Left ventricle myocardium inferior (tissue), 1 donor: ENCODE measurements around the gene ISYNA1. TPM values are rescaled to one million over a fixed set of nuclear protein-coding genes. Genes with fewer than 3 reads are reported as not detected.

Experiments used
- DNase-seq: peaks from one replicate; pipeline ENCODE4 v3.0.0-alpha.2; 2020
- H3K27ac ChIP-seq: fragments of 200-600 bp; replicated peaks from 2 replicates; pipeline ENCODE4 v1.8.0; 2021
- H3K27me3 ChIP-seq: fragments of 200-600 bp; 2 replicates; pipeline ENCODE4 v1.8.0; 2021; ENCODE audit warnings: low read depth
- H3K36me3 ChIP-seq: fragments of 200-600 bp; 2 replicates; pipeline ENCODE4 v1.8.0; 2021
- H3K4me1 ChIP-seq: fragments of 200-600 bp; 2 replicates; pipeline ENCODE4 v1.8.0; 2021
- H3K4me3 ChIP-seq: fragments of 200-600 bp; 2 replicates; pipeline ENCODE4 v1.8.0; 2021; ENCODE audit warnings: mild to moderate bottlenecking, moderate library complexity
- H3K9me3 ChIP-seq: fragments of 200-600 bp; replicated peaks from 2 replicates; pipeline ENCODE4 v1.8.0; 2021
- intact Hi-C: fragments of 100-400 bp; cut with micrococcal nuclease; formaldehyde crosslinking; loops from one replicate; pipeline ENCODE4 v1.11.0; 2022
- total RNA-seq: library from RNA; stranded (reverse); fragmentation: NEBNext Ultra II Directional; extraction: Animal tissue kit (Norgen Biotek cat#: 25700); gene quantifications from one replicate; pipeline ENCODE4 v1.2.1, GENCODE V29; 2021
- TF ChIP-seq, protein P1 (sequence below): fragments of 200-600 bp; IDR thresholded peaks from 2 replicates; pipeline ENCODE4 v1.8.0; 2021; ENCODE audit warnings: antibody characterized with exemption, mild to moderate bottlenecking, borderline replicate concordance
- donor health status: DM: no; HTN: yes; CAD: no; lungs with severe emphysema.

Gene ISYNA1
- total RNA-seq, 1 donor from 2014 or later = 24.1 TPM

DNA sequence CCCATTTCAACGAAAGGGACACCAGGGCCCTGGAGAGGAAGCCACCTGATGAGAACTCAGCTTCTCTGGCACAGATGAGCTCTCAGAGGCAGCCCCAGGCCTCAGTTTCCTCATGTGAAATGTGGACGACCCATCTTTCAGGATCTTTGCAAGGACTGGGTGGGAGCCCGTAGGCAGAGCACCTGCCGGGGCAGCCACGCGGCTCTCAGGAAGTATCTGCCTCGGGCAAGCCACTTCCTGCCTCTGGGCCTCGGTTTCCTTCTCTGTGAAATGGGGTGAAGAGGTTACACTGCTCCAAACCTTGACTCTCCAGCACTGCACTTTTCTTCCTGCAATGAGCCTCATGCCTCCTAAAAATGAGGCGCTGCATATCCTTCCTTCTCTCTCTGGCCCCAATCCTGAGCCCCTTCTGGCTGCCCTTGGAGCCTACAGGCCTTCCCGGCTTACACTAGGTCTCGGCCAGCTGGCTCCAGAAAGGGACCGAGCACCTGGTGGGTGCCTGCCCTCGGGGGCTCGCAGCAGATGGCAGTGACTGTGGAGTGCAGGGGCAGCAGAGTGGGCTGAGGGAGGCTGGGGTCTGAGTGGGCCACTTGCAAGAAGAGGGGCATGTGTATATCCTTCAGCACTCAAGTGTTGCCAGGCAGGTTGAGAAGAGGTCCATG is 15.3 kb downstream of the ISYNA1 start:
- H3K27ac ChIP-seq = peak overlapping the region; percentile 12
- H3K9me3 ChIP-seq = no peaks in the 10 kb centered on the region
- DNase-seq = no peak
- no peak overlapping the region for H3K4me3 ChIP-seq
- H3K4me1 ChIP-seq = peaks cover 85% of the 10 kb centered on the region
- no peaks in the 10 kb centered on the region for H3K36me3 ChIP-seq
- peaks cover 9% of the 10 kb centered on the region for H3K27me3 ChIP-seq
- TF ChIP-seq, protein P1, sequence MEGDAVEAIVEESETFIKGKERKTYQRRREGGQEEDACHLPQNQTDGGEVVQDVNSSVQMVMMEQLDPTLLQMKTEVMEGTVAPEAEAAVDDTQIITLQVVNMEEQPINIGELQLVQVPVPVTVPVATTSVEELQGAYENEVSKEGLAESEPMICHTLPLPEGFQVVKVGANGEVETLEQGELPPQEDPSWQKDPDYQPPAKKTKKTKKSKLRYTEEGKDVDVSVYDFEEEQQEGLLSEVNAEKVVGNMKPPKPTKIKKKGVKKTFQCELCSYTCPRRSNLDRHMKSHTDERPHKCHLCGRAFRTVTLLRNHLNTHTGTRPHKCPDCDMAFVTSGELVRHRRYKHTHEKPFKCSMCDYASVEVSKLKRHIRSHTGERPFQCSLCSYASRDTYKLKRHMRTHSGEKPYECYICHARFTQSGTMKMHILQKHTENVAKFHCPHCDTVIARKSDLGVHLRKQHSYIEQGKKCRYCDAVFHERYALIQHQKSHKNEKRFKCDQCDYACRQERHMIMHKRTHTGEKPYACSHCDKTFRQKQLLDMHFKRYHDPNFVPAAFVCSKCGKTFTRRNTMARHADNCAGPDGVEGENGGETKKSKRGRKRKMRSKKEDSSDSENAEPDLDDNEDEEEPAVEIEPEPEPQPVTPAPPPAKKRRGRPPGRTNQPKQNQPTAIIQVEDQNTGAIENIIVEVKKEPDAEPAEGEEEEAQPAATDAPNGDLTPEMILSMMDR = no peak
- intact Hi-C loops = no loop called here

DNA sequence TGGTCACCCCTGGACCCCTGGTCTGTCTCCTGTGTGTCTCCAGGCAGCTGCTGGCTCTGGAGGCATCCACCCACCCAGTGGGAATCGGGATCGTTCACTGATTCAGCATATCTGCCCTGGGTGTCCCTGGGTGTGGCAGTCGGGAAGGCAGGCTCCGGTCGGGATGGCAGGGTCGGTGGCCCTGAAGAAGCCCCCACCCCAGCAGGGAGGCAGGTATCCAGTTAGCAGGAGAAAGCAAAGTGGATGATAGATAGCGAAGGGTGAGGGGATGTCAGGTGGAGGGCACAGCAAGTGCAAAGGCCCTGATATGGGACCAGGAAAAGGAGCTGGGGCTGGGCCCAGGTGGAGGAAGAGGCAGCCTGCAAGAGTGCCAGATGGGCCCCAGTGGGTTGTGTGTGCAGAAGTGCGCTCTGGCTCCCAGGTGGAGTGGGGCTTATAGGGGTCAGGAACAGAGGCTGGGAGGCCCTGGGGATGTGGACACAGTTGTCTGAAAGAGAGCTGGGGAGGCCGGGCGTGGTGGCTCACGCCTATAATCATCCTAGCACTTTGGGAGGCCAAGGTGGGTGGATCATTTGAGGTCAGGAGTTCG is 16.5 kb downstream of the ISYNA1 start:
- peak overlapping the region; percentile 86 for H3K4me3 ChIP-seq
- intact Hi-C loops = no loop called here
- no peak for DNase-seq
- H3K9me3 ChIP-seq = no peaks in the 10 kb centered on the region
- H3K4me1 ChIP-seq = peaks cover 85% of the 10 kb centered on the region
- TF ChIP-seq, protein P1 = no peak
- no peaks in the 10 kb centered on the region for H3K36me3 ChIP-seq
- peaks cover 21% of the 10 kb centered on the region for H3K27me3 ChIP-seq
- peak overlapping the region; percentile 99 for H3K27ac ChIP-seq

DNA sequence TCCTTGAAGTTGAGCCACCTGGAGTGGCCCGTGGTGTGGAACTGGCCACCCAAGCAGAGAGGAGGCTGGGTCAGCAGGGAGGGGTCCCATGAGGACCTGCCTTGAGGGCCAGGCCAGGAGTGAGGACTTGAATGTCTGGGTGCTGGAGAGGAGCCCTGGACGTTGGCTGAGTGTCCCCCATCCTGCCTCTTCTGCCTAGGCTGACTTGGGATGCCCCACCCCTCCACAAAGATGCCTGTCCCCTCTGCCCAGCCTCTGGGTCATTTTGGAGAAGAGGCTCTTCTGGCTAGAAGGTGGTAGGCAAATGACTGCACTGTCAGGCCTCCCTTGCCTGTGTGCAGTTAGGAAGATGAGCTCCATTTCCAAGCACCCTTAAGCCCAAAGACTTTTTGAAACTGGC is 17.0 kb downstream of the ISYNA1 start:
- DNase-seq = no peak
- H3K27me3 ChIP-seq = peaks cover 26% of the 10 kb centered on the region
- H3K9me3 ChIP-seq = no peaks in the 10 kb centered on the region
- peak overlapping the region; percentile 86 for H3K4me3 ChIP-seq
- peak overlapping the region; percentile 99 for H3K27ac ChIP-seq
- H3K4me1 ChIP-seq = peaks cover 85% of the 10 kb centered on the region
- TF ChIP-seq, protein P1 = no peak
- H3K36me3 ChIP-seq = no peaks in the 10 kb centered on the region
- intact Hi-C loops = no loop called here

DNA sequence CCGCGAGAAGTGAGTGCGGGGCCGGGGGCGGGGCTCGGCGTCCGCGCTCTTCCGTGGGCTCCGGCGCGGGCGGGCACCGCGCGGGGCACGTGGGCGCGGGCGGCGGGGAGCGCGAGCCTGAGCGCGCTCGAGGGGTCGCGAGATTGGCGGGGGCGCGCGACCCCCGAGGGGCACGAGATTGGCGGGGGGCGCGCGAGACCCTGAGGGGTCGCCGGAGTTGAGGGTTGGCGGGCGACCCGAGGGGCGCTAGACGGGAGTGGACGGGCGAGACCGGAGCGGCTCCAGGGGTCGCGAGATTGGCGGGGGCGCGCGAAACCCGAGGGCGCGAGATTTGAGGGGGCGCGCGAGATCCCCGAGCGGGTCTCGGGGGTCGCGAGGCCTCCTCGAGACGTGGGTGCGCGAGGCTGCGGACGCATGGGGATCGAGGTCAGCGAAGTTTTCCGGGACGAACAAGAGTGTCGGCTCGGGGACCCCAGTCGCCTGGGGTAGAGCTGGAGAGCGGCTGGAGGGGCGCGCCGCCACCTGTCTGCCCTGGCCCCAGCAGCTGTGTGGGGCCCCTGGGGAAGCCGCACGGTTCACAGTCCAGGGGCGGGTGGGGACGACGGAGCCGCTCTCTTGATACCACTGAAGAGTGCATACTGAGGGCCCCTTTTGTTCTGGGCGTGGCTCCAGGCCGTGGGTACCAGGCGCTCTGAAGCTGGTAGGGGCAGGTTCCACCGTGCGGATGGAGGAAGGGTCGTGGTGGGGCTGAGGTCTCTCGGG is 18.1 kb downstream of the ISYNA1 start:
- TF ChIP-seq, protein P1 = no peak
- H3K27ac ChIP-seq = peak overlapping the region; percentile 99
- peaks cover 37% of the 10 kb centered on the region for H3K27me3 ChIP-seq
- no peak for DNase-seq
- H3K9me3 ChIP-seq = no peaks in the 10 kb centered on the region
- intact Hi-C loops = no loop called here
- H3K36me3 ChIP-seq = no peaks in the 10 kb centered on the region
- H3K4me1 ChIP-seq = peaks cover 83% of the 10 kb centered on the region
- peak overlapping the region; percentile 86 for H3K4me3 ChIP-seq

DNA sequence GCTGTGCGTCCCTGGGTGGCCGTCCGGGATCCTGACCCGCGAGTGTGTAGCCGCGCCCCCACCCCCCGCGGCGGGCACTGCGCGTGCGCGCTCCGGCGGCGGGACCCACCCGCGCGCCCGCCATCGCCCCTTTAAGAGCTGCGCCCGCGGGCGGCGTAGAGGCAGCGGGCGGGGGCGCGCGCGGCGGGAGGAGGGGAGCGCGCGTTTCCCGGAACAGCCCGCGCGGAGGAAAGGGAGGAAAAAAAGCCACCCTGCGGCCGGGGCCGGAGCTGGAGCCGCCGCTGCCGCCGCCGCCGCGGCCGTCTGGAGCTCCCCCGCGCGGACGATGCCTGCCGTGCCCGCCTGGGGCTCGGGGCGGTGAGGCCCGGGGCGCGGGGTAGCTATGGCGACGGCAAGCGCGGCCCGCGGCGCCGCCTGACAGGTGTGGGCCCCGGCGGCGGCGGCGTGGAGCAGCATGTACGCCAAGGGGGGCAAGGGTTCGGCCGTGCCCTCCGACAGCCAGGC is 18.7 kb downstream of the ISYNA1 start, which contains the start of gene SSBP4:
SSBP4 (plus strand) TSS at position 204 of the 504 bp plus-strand sequence; CDS start at position 455, 251 bp downstream.
- H3K27me3 ChIP-seq = peaks cover 42% of the 10 kb centered on the region
- peak; percentile 81 for DNase-seq
- no peaks in the 10 kb centered on the region for H3K9me3 ChIP-seq
- H3K4me1 ChIP-seq = peaks cover 85% of the 10 kb centered on the region
- H3K4me3 ChIP-seq = peak within 1 kb of the TSS; percentile 86
- H3K27ac ChIP-seq = peak within 1 kb of the TSS; percentile 99
- H3K36me3 ChIP-seq = no peaks in the 10 kb centered on the region
- TF ChIP-seq, protein P1 = peak; percentile 67
- intact Hi-C loops = no loop called here
